ENCODE data around the gene CASZ1. TPM values are rescaled to one million over a fixed set of nuclear protein-coding genes. Genes with fewer than 3 reads are reported as not detected.

The CASZ1 gene
- polyA plus RNA-seq, 3 donors, result 0.30 to 3.7 (median 0.50) TPM

DNA sequence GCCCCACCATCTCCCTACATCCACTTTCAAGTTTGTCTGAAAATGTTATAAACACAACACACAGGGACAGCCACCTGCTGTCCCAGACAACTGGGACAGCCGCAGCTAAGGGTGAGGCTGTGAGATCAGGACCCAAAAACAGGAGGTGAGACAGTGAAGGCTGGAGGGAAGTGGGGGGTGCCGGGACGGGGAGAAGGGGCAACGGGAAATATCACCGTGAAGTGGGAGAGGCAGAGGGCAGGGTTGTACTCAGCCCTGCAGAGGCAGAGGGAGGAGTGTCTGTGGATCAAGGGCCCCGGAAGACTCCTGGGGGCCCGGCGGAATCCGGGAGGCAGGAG is 114.4 kb downstream of the CASZ1 start:
- Histone ChIP-seq H3K4me1 (ENCODE audit: control insufficient read depth in 1 of 2, insufficient read depth in 2 of 2, low read length in 2 of 2) (no peaks in the 10 kb centered on the region), H3K27ac (ENCODE audit: low read depth in 1 of 2, low read length in 2 of 2) (no peak overlapping the region), H3K36me3 (replicated peaks in 1 of 2; ENCODE audit: control insufficient read depth in 1 of 2, insufficient read depth in 2 of 2, low read length in 2 of 2) (no peaks in the 10 kb centered on the region), H3K4me3 (replicated peaks in 1 of 3; ENCODE audit: low read depth in 2 of 3, low read length in 3 of 3) (no peak overlapping the region), H4K20me1 (ENCODE audit: insufficient read depth, low read length) (peaks cover 3% of the 10 kb centered on the region), H3K79me2 (ENCODE audit: insufficient read depth, low read length) (no peaks in the 10 kb centered on the region), H3K9ac (ENCODE audit: insufficient read depth, low read length, poor library complexity, severe bottlenecking) (no peak overlapping the region), H3K9me3 (replicated peaks in 1 of 2; ENCODE audit: control insufficient read depth in 1 of 2, insufficient read depth in 1 of 2, low read length in 2 of 2) (no peaks in the 10 kb centered on the region), H3K4me2 (replicated peaks; ENCODE audit: extremely low read depth, low read length, poor library complexity, severe bottlenecking) (no peak overlapping the region), H3K27me3 (ENCODE audit: control insufficient read depth in 2 of 2, insufficient read depth in 2 of 2, low read length in 2 of 2) (no peaks in the 10 kb centered on the region), H2AFZ (ENCODE audit: insufficient read depth, low read depth, low read length, poor library complexity, severe bottlenecking) (no peak overlapping the region)
- no peak for DNase-seq
- Mint-ChIP-seq H3K36me3 (no peaks in the 10 kb centered on the region), H3K4me1 (peaks cover 3% of the 10 kb centered on the region), H3K27me3 (ENCODE audit: low read depth in 3 of 3) (peaks cover 0 to 8% (median 6%) of the 10 kb centered on the region in 3 donors), H3K9me3 (no peaks in the 10 kb centered on the region), H3K4me3 (no peak overlapping the region), H3K27ac (peak overlapping the region in 1 of 7 donors; percentile 41)
- WGBS (ENCODE audit: insufficient coverage), result 25% methylated on average over 9 of the region's 9 CpGs
- intact Hi-C loops (cut with micrococcal nuclease), result no loop called here
- TF ChIP-seq, protein P1, sequence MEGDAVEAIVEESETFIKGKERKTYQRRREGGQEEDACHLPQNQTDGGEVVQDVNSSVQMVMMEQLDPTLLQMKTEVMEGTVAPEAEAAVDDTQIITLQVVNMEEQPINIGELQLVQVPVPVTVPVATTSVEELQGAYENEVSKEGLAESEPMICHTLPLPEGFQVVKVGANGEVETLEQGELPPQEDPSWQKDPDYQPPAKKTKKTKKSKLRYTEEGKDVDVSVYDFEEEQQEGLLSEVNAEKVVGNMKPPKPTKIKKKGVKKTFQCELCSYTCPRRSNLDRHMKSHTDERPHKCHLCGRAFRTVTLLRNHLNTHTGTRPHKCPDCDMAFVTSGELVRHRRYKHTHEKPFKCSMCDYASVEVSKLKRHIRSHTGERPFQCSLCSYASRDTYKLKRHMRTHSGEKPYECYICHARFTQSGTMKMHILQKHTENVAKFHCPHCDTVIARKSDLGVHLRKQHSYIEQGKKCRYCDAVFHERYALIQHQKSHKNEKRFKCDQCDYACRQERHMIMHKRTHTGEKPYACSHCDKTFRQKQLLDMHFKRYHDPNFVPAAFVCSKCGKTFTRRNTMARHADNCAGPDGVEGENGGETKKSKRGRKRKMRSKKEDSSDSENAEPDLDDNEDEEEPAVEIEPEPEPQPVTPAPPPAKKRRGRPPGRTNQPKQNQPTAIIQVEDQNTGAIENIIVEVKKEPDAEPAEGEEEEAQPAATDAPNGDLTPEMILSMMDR (IDR thresholded peaks at IDR 0.05), result no peak

DNA sequence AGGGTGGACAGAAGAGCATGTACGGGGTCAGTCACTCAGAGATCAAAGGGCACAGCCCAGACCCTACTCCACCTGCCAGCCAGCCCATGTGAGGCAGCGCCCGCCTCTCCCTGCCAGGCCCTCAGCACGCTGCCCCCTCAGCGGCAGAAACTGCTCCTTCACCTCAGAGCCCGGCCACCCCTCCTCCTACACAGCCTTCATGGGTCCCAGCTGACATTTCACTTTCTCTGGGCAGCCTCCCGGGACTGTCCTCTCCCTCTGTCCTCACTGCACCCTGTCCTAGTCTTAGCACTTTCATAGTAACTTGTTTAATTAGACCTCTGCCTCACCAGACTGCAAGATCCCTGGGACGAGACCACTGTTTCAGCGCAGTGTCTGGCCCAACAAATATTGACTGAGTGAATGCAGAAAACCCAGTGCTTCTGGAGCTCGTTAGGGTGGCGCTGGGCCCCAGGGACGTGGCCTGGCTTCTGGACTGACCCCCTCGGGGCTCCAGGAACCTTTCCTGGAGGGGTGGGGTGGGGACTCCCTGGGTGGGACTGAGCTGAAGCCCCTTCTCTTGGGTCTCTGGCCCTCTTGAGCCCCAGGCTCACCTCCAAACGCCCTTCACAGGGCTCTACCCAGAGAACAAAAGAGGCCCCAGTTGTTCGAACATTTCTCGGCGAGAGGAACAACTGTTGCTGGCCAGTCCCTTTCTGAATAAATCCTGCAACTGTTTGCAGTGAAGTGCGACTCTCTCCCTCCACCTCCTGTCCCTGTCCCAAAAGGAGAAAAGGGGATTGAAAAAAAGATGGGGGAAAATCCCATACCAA is 114.9 kb downstream of the CASZ1 start:
- Histone ChIP-seq H3K27me3 (ENCODE audit: control insufficient read depth in 2 of 2, insufficient read depth in 2 of 2, low read length in 2 of 2) (no peaks in the 10 kb centered on the region), H3K27ac (ENCODE audit: low read depth in 1 of 2, low read length in 2 of 2) (no peak overlapping the region), H3K9ac (ENCODE audit: insufficient read depth, low read length, poor library complexity, severe bottlenecking) (peak overlapping the region; percentile 4), H3K9me3 (replicated peaks in 1 of 2; ENCODE audit: control insufficient read depth in 1 of 2, insufficient read depth in 1 of 2, low read length in 2 of 2) (no peaks in the 10 kb centered on the region), H3K4me3 (replicated peaks in 1 of 3; ENCODE audit: low read depth in 2 of 3, low read length in 3 of 3) (no peak overlapping the region), H3K4me2 (replicated peaks; ENCODE audit: extremely low read depth, low read length, poor library complexity, severe bottlenecking) (no peak overlapping the region), H3K36me3 (replicated peaks in 1 of 2; ENCODE audit: control insufficient read depth in 1 of 2, insufficient read depth in 2 of 2, low read length in 2 of 2) (no peaks in the 10 kb centered on the region), H2AFZ (ENCODE audit: insufficient read depth, low read depth, low read length, poor library complexity, severe bottlenecking) (no peak overlapping the region), H4K20me1 (ENCODE audit: insufficient read depth, low read length) (peaks cover 3% of the 10 kb centered on the region), H3K79me2 (ENCODE audit: insufficient read depth, low read length) (no peaks in the 10 kb centered on the region), H3K4me1 (ENCODE audit: control insufficient read depth in 1 of 2, insufficient read depth in 2 of 2, low read length in 2 of 2) (no peaks in the 10 kb centered on the region)
- TF ChIP-seq, protein P1 (IDR thresholded peaks at IDR 0.05), result no peak
- no peak overlapping the region for H3K4me3 Mint-ChIP-seq
- H3K4me1 Mint-ChIP-seq, result peaks cover 3% of the 10 kb centered on the region
- 89% methylated on average over 10 of the region's 18 CpGs for WGBS (ENCODE audit: insufficient coverage)
- DNase-seq, result no peak
- H3K27ac Mint-ChIP-seq, result peak overlapping the region in 1 of 7 donors; percentile 8
- H3K9me3 Mint-ChIP-seq, result no peaks in the 10 kb centered on the region
- intact Hi-C loops (cut with micrococcal nuclease), result no loop called here
- H3K27me3 Mint-ChIP-seq (ENCODE audit: low read depth in 3 of 3), result peaks cover 0 to 8% (median 7%) of the 10 kb centered on the region in 3 donors
- H3K36me3 Mint-ChIP-seq, result no peaks in the 10 kb centered on the region

Data from CD14-positive monocyte (primary cell).